ENCODE measurements around the gene CUL4A. TPM values are rescaled to one million over a fixed set of nuclear protein-coding genes. Genes with fewer than 3 reads are reported as not detected.
"Not testable (repeated sequence)": the region's sequence is repeated elsewhere in the genome, so short reads cannot be mapped to it uniquely, and the experiment has no call there.

Gene CUL4A
- 84.0 and 104 TPM in 2 replicates for total RNA-seq

DNA sequence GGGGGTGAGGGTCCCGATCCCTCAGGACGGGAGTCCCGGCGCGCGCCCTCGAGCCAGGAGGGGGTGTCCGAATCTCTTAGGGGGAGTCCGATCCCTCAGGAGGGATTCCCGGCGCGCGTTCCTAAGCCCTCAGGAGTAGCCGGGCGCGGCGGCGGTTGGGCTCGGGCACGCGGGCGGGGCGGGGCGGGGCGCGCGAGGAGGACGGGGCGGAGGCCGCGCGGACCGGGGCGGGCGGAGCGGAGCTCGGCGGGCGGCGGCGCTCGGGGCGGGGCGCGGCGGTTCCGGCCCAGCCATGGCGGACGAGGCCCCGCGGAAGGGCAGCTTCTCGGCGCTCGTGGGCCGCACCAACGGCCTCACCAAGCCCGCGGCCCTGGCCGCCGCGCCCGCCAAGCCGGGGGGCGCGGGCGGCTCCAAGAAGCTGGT lies at the start of gene CUL4A:
Gene CUL4A, plus strand, starts transcription at position 278 of the 423 bp plus-strand sequence. Its CDS starts 15 bp downstream, at position 293.
- Histone ChIP-seq H3K4me3 (ENCODE audit: low read depth, low read length) (peak within 1 kb of the TSS; percentile 85), H3K36me3 (ENCODE audit: control insufficient read depth, insufficient read depth, low read length) (peaks cover 5% of the 10 kb centered on the region), H3K27me3 (ENCODE audit: control insufficient read depth, insufficient read depth, low read length) (no peaks in the 10 kb centered on the region)
- TF ChIP-seq, protein P1, sequence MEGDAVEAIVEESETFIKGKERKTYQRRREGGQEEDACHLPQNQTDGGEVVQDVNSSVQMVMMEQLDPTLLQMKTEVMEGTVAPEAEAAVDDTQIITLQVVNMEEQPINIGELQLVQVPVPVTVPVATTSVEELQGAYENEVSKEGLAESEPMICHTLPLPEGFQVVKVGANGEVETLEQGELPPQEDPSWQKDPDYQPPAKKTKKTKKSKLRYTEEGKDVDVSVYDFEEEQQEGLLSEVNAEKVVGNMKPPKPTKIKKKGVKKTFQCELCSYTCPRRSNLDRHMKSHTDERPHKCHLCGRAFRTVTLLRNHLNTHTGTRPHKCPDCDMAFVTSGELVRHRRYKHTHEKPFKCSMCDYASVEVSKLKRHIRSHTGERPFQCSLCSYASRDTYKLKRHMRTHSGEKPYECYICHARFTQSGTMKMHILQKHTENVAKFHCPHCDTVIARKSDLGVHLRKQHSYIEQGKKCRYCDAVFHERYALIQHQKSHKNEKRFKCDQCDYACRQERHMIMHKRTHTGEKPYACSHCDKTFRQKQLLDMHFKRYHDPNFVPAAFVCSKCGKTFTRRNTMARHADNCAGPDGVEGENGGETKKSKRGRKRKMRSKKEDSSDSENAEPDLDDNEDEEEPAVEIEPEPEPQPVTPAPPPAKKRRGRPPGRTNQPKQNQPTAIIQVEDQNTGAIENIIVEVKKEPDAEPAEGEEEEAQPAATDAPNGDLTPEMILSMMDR (IDR thresholded peaks at IDR 0.05; ENCODE audit: insufficient read depth, low read length, severe bottlenecking), result no peak
- DNase-seq (ENCODE audit: low read depth) (no peak), FAIRE-seq (no peak)

DNA sequence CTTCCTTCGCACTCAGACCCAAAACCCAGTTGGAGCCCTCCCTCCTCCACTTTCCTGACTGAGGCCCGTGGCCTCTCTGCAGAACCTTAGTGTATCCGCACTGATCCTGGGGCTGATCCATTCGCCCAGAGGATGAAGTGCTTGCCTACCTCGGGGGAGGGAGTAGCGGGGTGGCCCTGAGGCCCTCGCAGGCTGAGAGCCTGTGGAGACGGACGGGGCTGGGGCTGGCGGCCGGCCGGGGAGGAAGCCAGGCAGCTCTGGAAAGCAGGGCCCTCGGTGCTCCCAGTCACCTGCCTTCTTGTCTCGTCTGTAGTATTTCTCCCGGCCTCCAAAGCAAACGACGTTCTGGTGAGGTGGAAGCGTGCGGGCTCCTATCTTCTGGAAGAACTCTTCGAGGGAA lies 49.7 kb upstream of the CUL4A start:
- Histone ChIP-seq H3K27me3 (ENCODE audit: control insufficient read depth, insufficient read depth, low read length) (peaks cover 10% of the 10 kb centered on the region), H3K4me3 (ENCODE audit: low read depth, low read length) (no peak overlapping the region), H3K36me3 (ENCODE audit: control insufficient read depth, insufficient read depth, low read length) (no peaks in the 10 kb centered on the region)
- TF ChIP-seq, protein P1 (IDR thresholded peaks at IDR 0.05; ENCODE audit: insufficient read depth, low read length, severe bottlenecking), result no peak
- DNase-seq (ENCODE audit: low read depth) (no peak), FAIRE-seq (no peak)

DNA sequence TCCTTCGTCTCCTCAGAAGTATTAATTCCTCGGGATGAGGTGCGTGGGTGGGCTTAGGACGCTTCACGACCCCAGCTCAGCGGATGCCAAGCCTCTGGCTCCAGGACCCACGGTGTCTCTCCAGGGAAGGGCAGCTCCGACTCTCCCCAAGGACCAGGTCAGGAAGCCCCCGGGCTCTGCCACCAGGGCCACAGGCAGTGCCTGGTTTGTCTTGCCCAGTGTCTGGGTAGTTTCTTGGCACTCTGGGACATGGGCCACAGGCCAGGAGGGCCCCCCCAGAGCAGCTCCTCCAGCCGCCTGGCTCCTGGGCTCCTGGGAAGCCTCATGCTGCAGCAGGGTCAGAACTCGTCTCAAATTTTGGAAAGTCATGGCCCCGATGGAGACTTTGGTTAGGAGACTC lies 48.4 kb upstream of the CUL4A start:
- H3K4me3 ChIP-seq (ENCODE audit: low read depth, low read length), result no peak overlapping the region
- H3K36me3 ChIP-seq (ENCODE audit: control insufficient read depth, insufficient read depth, low read length), result no peaks in the 10 kb centered on the region
- no peak for FAIRE-seq
- DNase-seq (ENCODE audit: low read depth), result no peak
- TF ChIP-seq, protein P1 (IDR thresholded peaks at IDR 0.05; ENCODE audit: insufficient read depth, low read length, severe bottlenecking), result no peak
- peaks cover 10% of the 10 kb centered on the region for H3K27me3 ChIP-seq (ENCODE audit: control insufficient read depth, insufficient read depth, low read length)

DNA sequence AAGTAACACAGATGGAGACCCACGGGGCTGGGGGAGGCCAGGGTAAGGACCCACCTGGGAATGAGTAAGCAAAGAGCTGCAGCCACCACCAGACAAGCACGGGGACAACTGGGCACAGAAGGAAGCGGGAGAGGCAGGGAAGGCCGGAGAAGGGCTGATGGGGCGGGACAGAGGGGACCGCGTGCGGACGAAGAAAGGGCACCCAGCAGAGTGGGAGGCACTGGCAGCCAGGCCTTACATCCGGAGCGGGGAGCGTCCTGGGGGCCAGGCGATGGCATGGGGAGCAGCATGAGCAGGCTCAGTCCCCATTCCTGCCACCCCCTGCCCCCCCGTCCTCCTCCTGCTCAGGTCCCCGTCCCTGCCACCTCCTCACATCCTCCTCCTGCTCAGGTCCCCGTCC lies 48.0 kb upstream of the CUL4A start:
- Histone ChIP-seq H3K36me3 (ENCODE audit: control insufficient read depth, insufficient read depth, low read length) (no peaks in the 10 kb centered on the region), H3K27me3 (ENCODE audit: control insufficient read depth, insufficient read depth, low read length) (peaks cover 10% of the 10 kb centered on the region), H3K4me3 (ENCODE audit: low read depth, low read length) (no peak overlapping the region)
- no peak for DNase-seq (ENCODE audit: low read depth)
- TF ChIP-seq, protein P1 (IDR thresholded peaks at IDR 0.05; ENCODE audit: insufficient read depth, low read length, severe bottlenecking), result no peak
- FAIRE-seq, result no peak

DNA sequence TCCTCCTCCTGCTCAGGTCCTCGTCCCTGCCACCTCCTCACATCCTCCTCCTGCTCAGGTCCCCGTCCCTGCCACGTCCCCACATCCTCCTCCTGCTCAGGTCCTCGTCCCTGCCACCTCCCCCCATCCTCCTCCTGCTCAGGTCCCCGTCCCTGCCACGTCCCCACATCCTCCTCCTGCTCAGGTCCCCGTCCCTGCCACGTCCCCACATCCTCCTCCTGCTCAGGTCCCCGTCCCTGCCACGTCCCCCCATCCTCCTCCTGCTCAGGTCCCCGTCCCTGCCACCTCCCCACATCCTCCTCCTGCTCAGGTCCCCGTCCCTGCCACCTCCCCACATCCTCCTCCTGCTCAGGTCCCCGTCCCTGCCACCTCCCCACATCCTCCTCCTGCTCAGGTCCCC lies 47.4 kb upstream of the CUL4A start:
- H3K36me3 ChIP-seq (ENCODE audit: control insufficient read depth, insufficient read depth, low read length); DNase-seq (ENCODE audit: low read depth); FAIRE-seq; H3K4me3 ChIP-seq (ENCODE audit: low read depth, low read length); H3K27me3 ChIP-seq (ENCODE audit: control insufficient read depth, insufficient read depth, low read length): not testable (repeated sequence)

DNA sequence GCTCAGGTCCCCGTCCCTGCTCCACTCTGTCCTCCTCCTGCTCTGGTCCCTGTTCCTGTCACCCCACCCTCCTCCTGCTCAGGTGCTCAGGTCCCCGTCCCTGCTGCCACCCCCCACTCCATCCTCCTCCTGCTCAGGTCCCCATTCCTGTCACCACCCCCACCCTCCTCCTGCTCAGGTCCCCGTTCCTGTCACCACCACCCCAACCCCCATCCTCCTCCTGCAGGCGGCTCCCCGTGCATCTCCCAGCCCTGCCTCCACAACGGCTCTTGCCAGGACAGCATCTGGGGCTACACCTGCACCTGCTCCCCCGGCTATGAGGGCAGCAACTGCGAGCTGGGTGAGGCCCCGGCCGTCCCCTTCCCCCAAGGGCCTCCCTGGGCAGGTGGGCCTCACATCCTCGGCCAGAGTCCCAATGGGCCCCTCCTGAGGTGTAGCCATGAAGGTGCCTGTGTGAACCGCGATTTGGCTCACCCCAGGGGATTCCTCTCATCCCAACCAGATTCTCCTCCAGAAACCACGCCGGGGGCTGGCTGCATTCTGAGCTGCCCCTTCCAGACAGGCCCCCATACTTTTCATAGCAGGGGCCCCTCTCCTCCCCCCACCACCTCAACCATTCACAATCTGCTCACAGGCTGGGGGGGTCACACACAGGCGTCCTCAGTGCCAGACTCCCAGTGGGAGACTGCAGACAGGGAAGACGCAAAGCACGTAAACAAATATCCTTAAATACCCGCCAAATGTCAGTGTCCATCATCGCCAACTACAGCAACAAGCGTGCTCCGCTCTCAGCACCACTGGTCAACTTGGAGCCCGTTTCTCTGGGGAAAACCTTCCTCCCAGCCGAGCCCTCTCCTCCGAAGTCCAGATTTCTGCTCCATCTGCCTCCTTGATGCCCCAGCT lies 46.4 kb upstream of the CUL4A start:
- no peak overlapping the region for H3K4me3 ChIP-seq (ENCODE audit: low read depth, low read length)
- DNase-seq (ENCODE audit: low read depth) (no peak), FAIRE-seq (no peak)
- H3K27me3 ChIP-seq (ENCODE audit: control insufficient read depth, insufficient read depth, low read length), result peaks cover 10% of the 10 kb centered on the region
- TF ChIP-seq, protein P1 (IDR thresholded peaks at IDR 0.05; ENCODE audit: insufficient read depth, low read length, severe bottlenecking), result no peak
- no peaks in the 10 kb centered on the region for H3K36me3 ChIP-seq (ENCODE audit: control insufficient read depth, insufficient read depth, low read length)

Data from bronchial epithelial cell (primary cell).